ENCODE results near the gene BRPF1.
"Not testable (repeated sequence)": the region's sequence is repeated elsewhere in the genome, so short reads cannot be mapped to it uniquely, and the experiment has no call there.

BRPF1 gene

DNA sequence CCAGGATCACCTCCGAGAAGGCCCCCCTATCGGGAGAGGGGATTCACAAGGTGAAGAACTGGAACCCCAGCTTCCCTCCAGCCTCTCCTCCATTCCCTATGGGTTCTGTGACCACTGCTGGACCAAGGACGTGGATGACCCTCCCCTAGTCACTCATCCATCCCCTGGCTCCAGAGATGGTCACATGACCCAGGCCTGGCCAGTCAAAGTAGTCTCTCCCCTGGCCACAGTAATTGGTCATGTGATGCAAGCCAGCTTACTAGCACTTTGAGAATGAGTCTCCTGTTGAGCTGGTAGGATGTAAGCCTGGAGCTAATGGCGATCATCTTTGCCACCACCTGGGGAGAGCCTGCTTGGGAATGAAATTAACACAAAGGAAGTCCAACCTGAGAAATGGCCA is 34.3 kb downstream of the BRPF1 start:
- H3K4me3 ChIP-seq (ENCODE audit: low read depth, low read length): no peak overlapping the region
- TF ChIP-seq, protein P1, sequence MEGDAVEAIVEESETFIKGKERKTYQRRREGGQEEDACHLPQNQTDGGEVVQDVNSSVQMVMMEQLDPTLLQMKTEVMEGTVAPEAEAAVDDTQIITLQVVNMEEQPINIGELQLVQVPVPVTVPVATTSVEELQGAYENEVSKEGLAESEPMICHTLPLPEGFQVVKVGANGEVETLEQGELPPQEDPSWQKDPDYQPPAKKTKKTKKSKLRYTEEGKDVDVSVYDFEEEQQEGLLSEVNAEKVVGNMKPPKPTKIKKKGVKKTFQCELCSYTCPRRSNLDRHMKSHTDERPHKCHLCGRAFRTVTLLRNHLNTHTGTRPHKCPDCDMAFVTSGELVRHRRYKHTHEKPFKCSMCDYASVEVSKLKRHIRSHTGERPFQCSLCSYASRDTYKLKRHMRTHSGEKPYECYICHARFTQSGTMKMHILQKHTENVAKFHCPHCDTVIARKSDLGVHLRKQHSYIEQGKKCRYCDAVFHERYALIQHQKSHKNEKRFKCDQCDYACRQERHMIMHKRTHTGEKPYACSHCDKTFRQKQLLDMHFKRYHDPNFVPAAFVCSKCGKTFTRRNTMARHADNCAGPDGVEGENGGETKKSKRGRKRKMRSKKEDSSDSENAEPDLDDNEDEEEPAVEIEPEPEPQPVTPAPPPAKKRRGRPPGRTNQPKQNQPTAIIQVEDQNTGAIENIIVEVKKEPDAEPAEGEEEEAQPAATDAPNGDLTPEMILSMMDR (IDR thresholded peaks at IDR 0.05; ENCODE audit: borderline replicate concordance, insufficient read depth, low read depth, low read length): no peak

DNA sequence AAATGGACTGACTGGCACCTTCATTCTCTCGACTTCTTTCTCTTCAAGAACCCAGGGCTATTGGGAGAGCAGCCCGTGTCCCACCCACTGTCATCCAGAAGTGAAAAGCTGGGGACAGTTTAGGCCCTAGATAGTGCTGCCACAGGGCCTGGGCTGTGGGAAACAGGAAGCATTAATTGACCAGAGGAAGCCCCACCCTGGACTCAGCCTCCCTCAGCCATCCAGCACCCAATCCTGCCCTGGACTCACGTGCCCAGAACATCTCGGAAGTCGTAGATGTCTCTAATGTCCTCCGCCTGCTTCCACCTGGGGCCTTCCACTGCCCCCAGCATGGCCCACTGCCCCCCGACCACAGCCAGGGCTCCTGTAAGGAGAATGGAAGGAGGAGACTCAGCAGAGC is 35.9 kb downstream of the BRPF1 start:
- H3K4me3 ChIP-seq (ENCODE audit: low read depth, low read length): no peak overlapping the region
- TF ChIP-seq, protein P1 (IDR thresholded peaks at IDR 0.05; ENCODE audit: borderline replicate concordance, insufficient read depth, low read depth, low read length): no peak

DNA sequence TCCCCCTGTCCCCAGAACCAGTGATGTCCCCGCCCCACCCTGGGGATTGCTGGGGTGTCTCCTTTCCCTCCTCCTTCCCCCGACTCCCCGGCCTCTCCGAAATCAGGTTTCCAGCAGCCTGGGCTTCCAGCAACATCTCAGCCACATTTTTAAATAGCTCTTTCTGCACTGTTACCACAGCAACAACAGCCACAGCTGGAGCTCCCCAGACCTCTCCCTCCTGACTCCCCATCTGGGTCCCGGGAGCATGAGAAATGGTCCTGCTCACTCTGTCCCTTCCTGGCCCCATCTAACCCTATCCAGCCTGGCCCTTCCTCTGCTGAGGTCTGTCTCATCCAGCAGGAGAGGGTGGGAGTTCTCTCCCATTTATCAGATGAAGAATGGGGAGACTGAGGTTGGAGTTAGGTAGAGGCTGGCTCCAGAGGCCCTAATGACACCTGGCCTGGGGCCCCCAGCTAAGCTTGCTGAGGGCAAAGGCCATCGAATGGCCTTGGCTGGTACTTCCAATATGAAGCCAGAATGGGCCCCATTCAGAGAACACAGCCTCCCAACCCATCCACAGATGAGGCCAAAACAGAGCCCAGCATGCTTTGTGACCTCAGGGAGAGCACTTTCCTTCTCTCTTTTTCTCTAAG is 36.7 kb downstream of the BRPF1 start:
- TF ChIP-seq, protein P1 (IDR thresholded peaks at IDR 0.05; ENCODE audit: borderline replicate concordance, insufficient read depth, low read depth, low read length): no peak
- H3K4me3 ChIP-seq (ENCODE audit: low read depth, low read length): no peak overlapping the region

DNA sequence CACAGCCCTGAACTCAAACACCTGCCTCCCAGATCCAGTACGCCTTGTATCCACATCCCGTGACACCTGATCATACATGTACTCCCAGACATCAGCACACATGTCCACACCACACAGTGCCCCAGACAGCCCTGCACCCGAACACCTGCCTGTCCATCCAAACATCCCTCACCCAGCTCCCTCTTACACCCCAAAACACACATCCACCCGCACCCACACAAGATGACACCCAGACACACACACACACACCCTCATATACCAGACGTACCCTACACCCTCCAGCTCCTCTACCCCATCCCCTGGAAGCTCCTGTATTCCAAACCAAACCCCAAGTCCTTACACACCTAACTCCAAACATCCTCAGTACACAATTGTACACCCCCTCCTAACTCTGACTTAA is 37.5 kb downstream of the BRPF1 start:
- TF ChIP-seq, protein P1 (IDR thresholded peaks at IDR 0.05; ENCODE audit: borderline replicate concordance, insufficient read depth, low read depth, low read length): no peak
- H3K4me3 ChIP-seq (ENCODE audit: low read depth, low read length): no peak overlapping the region

DNA sequence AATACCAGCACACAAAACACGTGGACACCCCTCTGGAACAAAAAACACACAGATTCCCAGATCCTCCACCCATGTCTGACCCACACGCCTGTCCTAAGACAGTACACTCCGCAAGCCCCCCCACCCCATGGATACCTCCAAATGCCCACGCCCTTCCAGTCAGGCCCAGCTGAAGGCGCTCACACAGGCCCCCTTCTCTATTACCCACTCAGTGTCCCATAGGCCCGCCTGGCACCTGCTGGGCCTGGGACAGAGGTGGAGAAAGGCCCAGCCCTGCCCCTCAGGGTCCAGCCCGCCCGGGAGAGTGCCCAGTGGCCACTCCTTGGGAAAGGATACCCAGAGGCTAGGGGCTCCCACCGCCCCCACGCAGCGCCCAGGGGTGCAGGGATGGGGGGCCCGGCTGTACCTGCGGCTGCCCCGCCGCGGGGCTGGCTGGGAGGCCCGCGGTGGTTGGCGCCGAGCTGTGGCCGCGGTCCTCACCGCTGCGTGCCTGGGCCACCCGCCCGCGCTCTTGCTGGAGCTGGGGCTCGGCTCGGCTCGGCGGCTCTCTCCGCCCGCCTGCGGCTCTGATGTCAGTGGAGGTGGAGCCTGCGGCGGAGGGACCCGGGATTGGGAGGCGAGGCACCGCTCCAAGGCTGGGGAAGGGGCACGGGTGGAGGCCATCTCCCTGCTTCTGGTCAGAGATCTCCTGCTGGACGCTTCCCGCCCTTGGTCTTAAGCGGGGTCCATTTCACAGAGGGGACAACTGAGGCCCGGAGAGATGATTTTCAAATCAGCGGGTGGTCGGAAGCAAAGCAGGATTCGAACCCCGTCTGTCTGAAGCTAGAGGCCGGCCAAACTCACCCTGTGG is 38.1 kb downstream of the BRPF1 start, which contains the start of gene CAMK1:
CAMK1 (minus strand) TSS at position 522 of the 850 bp plus-strand sequence. CDS start 2,198 bp downstream, outside the sequence.
- peak within 1 kb of the TSS; percentile 32 for H3K4me3 ChIP-seq (ENCODE audit: low read depth, low read length)
- TF ChIP-seq, protein P1 (IDR thresholded peaks at IDR 0.05; ENCODE audit: borderline replicate concordance, insufficient read depth, low read depth, low read length): no peak

DNA sequence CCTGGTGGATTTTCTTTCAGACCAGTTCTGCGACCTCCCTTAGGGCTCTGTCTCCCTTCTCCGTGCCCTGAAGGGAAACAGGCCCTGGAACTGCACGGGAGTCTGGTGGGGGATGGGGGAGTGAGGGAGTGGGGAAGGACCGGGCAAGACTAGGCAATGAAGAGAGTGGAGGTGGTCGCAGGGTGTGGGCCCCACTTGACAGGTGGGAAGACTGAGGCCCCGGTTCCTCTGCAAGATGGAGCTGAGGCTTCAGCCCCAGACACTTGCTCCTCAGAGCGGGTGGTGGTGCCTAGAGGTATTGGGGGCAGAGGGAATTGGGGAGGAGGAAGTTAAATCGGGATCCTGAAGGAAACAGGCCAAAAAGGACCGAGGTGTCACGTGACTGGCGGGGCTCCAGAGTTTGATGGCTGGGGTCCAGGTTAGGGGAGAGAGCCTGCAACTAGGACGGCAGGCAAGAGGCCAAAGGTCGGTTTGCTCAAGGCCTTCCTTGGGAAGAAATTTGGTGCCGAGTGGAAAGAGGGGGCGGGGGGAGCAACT is 38.8 kb downstream of the BRPF1 start:
- peak overlapping the region; percentile 32 for H3K4me3 ChIP-seq (ENCODE audit: low read depth, low read length)
- TF ChIP-seq, protein P1 (IDR thresholded peaks at IDR 0.05; ENCODE audit: borderline replicate concordance, insufficient read depth, low read depth, low read length): no peak

DNA sequence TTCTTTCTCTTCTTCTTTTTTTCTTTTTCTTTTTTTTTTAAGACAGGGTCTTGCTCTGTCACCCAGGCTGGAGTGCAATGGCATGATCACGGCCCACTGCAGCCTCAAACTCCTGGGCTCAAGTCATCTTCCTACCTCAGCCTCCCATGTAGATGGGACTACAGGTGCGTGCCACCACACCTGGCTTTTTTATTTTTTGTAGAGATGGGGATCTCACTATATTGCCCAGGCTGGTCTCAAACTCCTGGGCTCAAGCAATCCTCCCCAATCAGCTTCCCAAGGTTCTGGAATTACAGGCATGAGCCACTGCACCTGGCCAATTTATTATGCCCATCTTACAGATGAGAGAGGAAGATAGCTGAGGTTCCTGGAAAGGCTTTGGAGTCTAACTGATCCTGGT is 39.5 kb downstream of the BRPF1 start:
- not testable (repeated sequence) for H3K4me3 ChIP-seq (ENCODE audit: low read depth, low read length)

Measured in GM12875 (cell line).